Caco-2 (cell line): ENCODE measurements around the gene EPHB1. TPM values are rescaled to one million over a fixed set of nuclear protein-coding genes. Genes with fewer than 3 reads are reported as not detected.

Experiments used
- BruUV-seq: library from RNA; stranded (reverse); fragments of 400-500 nt; replicated peaks from 2 replicates; lab custom pipeline; 2021; lab: Mats Ljungman, UMichigan
- CTCF ChIA-PET: fragments of 300-600 bp; sonication (Branson Sonifier 250); formaldehyde crosslinking; loops from one replicate; lab custom pipeline; 2022; ENCODE audit warnings: antibody characterized with exemption; lab: Charles Lee
- POLR2A ChIA-PET: fragments of 300-600 bp; sonication (Branson Sonifier 250); formaldehyde crosslinking; loops from one replicate; lab custom pipeline; 2022; ENCODE audit warnings: antibody characterized with exemption; lab: Charles Lee
- DNase-seq, 2 experiments: peaks; one replicate each; pipeline versions ENCODE4 v3.0.0 to v3.0.0-alpha.2; 2020 to 2022
- H3K27me3 ChIP-seq: replicated peaks from 2 replicates; pipeline ENCODE4 v1.6.0; 2011; ENCODE audit warnings: low read length; ENCODE audit not compliant: control insufficient read depth, insufficient read depth
- H3K36me3 ChIP-seq: 2 replicates; pipeline ENCODE4 v1.5.1; 2011; ENCODE audit warnings: low read length; ENCODE audit not compliant: control insufficient read depth, insufficient read depth
- H3K4me1 ChIP-seq: fragments of 250-450 bp; sonication (Bioruptor Pico); 2 replicates; pipeline ENCODE4 v1.5.1; 2020; ENCODE audit warnings: mild to moderate bottlenecking
- H3K4me3 ChIP-seq: 2 replicates; pipeline ENCODE4 v1.5.1; 2011; ENCODE audit warnings: low read depth, mild to moderate bottlenecking, control low read depth, low read length
- H3K9me3 ChIP-seq: fragments of 250-450 bp; sonication (Bioruptor Pico); 2 replicates; pipeline ENCODE4 v1.5.1; 2020; ENCODE audit warnings: mild to moderate bottlenecking, moderate library complexity
- H3K27ac Mint-ChIP-seq: one replicate; pipeline ENCODE4 v1.8.0; 2022; ENCODE audit warnings: mixed read lengths; ENCODE audit not compliant: unreplicated experiment
- H3K27me3 Mint-ChIP-seq: one replicate; pipeline ENCODE4 v1.8.0; 2022; ENCODE audit warnings: mixed read lengths; ENCODE audit not compliant: insufficient read depth, unreplicated experiment
- H3K36me3 Mint-ChIP-seq: one replicate; pipeline ENCODE4 v1.8.0; 2022; ENCODE audit warnings: mild to moderate bottlenecking, mixed read lengths; ENCODE audit not compliant: insufficient read depth, unreplicated experiment
- H3K4me1 Mint-ChIP-seq: one replicate; pipeline ENCODE4 v1.8.0; 2022; ENCODE audit warnings: low read depth, mixed read lengths; ENCODE audit not compliant: unreplicated experiment
- H3K4me3 Mint-ChIP-seq: one replicate; pipeline ENCODE4 v1.8.0; 2022; ENCODE audit warnings: mild to moderate bottlenecking, moderate library complexity, mixed read lengths; ENCODE audit not compliant: unreplicated experiment
- H3K9me3 Mint-ChIP-seq: one replicate; pipeline ENCODE4 v1.8.0; 2022; ENCODE audit warnings: mixed read lengths; ENCODE audit not compliant: unreplicated experiment
- intact Hi-C: fragments of 100-400 bp; cut with micrococcal nuclease; formaldehyde crosslinking; loops from one replicate; pipeline ENCODE4 v1.10.0; 2022; ENCODE audit not compliant: unreplicated experiment
- total RNA-seq: library from RNA; stranded (reverse); gene quantifications from 2 replicates; pipeline ENCODE4 v1.2.3, GENCODE V29; 2022
- TF ChIP-seq, protein P1 (sequence below), 2 experiments: fragments of 200-600 bp in 1 of 2; IDR thresholded peaks; 1 replicate in 1 of 2; 2 replicates in 1 of 2; pipeline versions ENCODE4 v1.5.1 to v1.8.0; 2011 to 2022; ENCODE audit warnings: antibody characterized with exemption in 1 of 2, control low read depth in 1 of 2, inconsistent platforms in 1 of 2, low read depth in 1 of 2, low read length in 1 of 2, mild to moderate bottlenecking in 1 of 2, moderate library complexity in 1 of 2; ENCODE audit not compliant: insufficient read depth in 1 of 2, severe bottlenecking in 1 of 2, unreplicated experiment in 1 of 2

The EPHB1 gene
- total RNA-seq, 1 experiment from 2014 or later = 2.3 TPM

DNA sequence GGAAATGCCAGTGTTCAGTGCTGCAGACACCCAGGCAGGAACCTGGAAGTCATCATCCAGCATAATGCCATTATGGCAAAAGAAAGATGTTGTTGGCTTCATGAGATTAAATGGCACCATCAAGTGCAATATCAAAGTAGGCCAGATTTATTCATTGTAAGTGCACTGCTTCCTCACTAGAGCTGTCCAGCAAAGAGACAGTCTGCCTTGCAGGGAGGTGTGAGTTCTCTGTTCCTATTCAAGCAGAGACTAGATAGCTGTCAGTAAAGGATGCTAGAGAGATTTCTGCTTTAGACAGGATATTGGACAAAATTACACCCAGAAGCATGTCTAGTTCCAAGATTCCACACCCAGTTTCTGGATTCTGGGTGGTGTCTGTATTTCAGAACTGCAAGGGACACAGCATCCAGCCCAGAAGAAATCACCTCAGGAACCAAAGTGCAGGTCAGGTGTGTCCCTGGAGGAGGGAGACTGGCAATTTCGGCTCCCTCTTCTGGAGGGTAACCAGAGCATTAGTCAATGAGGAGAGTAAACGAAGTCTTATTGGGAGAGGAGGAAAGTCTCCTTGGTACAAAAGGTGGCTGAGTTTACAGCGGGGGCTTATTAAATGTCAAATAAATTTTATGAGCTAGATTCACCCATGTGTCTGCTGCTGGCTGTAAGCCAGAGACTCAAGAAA, 377.3 kb downstream of the EPHB1 start:
- peaks cover 16% of the 10 kb centered on the region for H3K27me3 Mint-ChIP-seq
- no peaks in the 10 kb centered on the region for H3K9me3 ChIP-seq
- ChIA-PET POLR2A (no interaction called here), CTCF (interaction anchor here (0.7 kb wide), 1 partner anchor 18 kb away, joined by 7 read pairs; no protein-coding TSS in a partner anchor)
- H3K4me1 ChIP-seq = no peaks in the 10 kb centered on the region
- TF ChIP-seq, protein P1, sequence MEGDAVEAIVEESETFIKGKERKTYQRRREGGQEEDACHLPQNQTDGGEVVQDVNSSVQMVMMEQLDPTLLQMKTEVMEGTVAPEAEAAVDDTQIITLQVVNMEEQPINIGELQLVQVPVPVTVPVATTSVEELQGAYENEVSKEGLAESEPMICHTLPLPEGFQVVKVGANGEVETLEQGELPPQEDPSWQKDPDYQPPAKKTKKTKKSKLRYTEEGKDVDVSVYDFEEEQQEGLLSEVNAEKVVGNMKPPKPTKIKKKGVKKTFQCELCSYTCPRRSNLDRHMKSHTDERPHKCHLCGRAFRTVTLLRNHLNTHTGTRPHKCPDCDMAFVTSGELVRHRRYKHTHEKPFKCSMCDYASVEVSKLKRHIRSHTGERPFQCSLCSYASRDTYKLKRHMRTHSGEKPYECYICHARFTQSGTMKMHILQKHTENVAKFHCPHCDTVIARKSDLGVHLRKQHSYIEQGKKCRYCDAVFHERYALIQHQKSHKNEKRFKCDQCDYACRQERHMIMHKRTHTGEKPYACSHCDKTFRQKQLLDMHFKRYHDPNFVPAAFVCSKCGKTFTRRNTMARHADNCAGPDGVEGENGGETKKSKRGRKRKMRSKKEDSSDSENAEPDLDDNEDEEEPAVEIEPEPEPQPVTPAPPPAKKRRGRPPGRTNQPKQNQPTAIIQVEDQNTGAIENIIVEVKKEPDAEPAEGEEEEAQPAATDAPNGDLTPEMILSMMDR (IDR thresholded peaks at IDR 0.05; ENCODE audit: insufficient read depth in 1 of 2, low read depth in 1 of 2, low read length in 1 of 2, severe bottlenecking in 1 of 2, unreplicated experiment in 1 of 2) = no peak
- no peak overlapping the region for H3K4me3 Mint-ChIP-seq
- no peak overlapping the region for H3K4me3 ChIP-seq
- no TSS peak for BruUV-seq
- H3K36me3 ChIP-seq = no peaks in the 10 kb centered on the region
- no peak overlapping the region for H3K27ac Mint-ChIP-seq
- no peaks in the 10 kb centered on the region for H3K27me3 ChIP-seq
- no peaks in the 10 kb centered on the region for H3K4me1 Mint-ChIP-seq
- H3K36me3 Mint-ChIP-seq = no peaks in the 10 kb centered on the region
- no peak for DNase-seq
- intact Hi-C loops = no loop called here
- H3K9me3 Mint-ChIP-seq = no peaks in the 10 kb centered on the region

DNA sequence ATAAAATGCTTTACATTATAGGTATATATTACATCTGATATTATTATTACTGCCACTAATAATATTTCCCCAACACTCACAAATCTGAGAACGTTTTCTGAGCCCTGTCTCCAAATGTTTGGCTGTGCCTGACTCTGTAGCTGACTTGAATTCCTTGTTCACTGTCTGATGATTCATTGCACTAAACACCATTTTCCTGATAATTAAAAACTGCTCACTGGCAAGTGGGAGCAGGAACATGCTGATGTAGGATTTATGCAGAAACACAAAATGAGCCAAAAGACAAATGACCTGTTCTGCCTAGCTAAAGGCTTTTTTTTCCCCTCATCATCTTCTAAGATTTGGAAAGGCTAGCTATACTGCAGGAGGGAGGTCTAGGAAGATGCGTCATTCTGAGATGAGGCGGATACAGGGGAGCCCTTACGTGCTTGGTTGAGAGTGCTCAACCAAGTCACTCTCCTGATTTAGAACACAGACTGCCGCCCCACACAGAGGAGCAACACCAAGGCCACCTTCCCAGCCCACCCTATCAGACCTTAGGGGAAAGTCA, 380.7 kb downstream of the EPHB1 start:
- ChIA-PET POLR2A (no interaction called here), CTCF (no interaction called here)
- no TSS peak for BruUV-seq
- Mint-ChIP-seq H3K4me1 (no peaks in the 10 kb centered on the region), H3K27me3 (peaks cover 21% of the 10 kb centered on the region), H3K36me3 (no peaks in the 10 kb centered on the region), H3K4me3 (no peak overlapping the region), H3K27ac (no peak overlapping the region), H3K9me3 (no peaks in the 10 kb centered on the region)
- no peaks in the 10 kb centered on the region for H3K9me3 ChIP-seq
- TF ChIP-seq, protein P1 (IDR thresholded peaks at IDR 0.05; ENCODE audit: insufficient read depth in 1 of 2, low read depth in 1 of 2, low read length in 1 of 2, severe bottlenecking in 1 of 2, unreplicated experiment in 1 of 2) = no peak
- no peak for DNase-seq
- no peak overlapping the region for H3K4me3 ChIP-seq
- H3K27me3 ChIP-seq = no peaks in the 10 kb centered on the region
- H3K4me1 ChIP-seq = no peaks in the 10 kb centered on the region
- no peaks in the 10 kb centered on the region for H3K36me3 ChIP-seq
- intact Hi-C loops = no loop called here

DNA sequence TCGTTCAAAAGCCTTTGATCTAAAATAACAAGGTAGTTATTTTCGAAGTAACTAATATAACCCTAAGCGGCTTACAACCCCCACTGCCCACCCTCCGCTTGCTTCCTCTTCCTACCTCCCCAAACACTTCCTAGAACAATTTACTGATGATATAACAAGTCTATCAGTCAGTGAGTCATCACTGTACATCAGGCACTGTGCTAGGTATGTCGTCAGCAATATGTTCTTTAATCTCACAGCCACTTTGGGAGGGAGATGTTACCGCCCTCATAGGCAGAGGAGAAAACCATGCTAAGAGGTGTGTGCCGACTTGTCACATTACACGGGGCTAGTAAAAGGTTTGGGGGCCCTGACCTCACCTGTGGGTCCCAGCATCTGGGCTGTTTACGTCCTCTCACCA, 381.8 kb downstream of the EPHB1 start:
- H3K4me1 Mint-ChIP-seq = no peaks in the 10 kb centered on the region
- no peak overlapping the region for H3K27ac Mint-ChIP-seq
- TF ChIP-seq, protein P1 (IDR thresholded peaks at IDR 0.05; ENCODE audit: insufficient read depth in 1 of 2, low read depth in 1 of 2, low read length in 1 of 2, severe bottlenecking in 1 of 2, unreplicated experiment in 1 of 2) = no peak
- no peak overlapping the region for H3K4me3 Mint-ChIP-seq
- no peaks in the 10 kb centered on the region for H3K9me3 Mint-ChIP-seq
- intact Hi-C loops = no loop called here
- Histone ChIP-seq H3K27me3 (no peaks in the 10 kb centered on the region), H3K4me1 (no peaks in the 10 kb centered on the region), H3K9me3 (no peaks in the 10 kb centered on the region), H3K4me3 (no peak overlapping the region), H3K36me3 (no peaks in the 10 kb centered on the region)
- H3K27me3 Mint-ChIP-seq = peaks cover 21% of the 10 kb centered on the region
- POLR2A ChIA-PET = no interaction called here
- CTCF ChIA-PET = no interaction called here
- H3K36me3 Mint-ChIP-seq = no peaks in the 10 kb centered on the region
- DNase-seq = no peak
- BruUV-seq = no TSS peak
